Neural progenitor cell (in vitro differentiated cells): ENCODE data around the gene SERPINF2.

Experiments
- EZH2 ChIP-seq: fragments of 200-600 bp; sonication (generic); IDR thresholded peaks from 2 replicates; pipeline ENCODE4 v1.6.1; 2017; ENCODE audit warnings: antibody characterized with exemption, mild to moderate bottlenecking, moderate library complexity
- TF ChIP-seq, protein P1 (sequence below): fragments of 200-600 bp; sonication (generic); IDR thresholded peaks from 2 replicates; pipeline ENCODE4 v1.5.1; 2017; ENCODE audit warnings: antibody characterized with exemption, mild to moderate bottlenecking

- TF ChIP-seq, protein P1, sequence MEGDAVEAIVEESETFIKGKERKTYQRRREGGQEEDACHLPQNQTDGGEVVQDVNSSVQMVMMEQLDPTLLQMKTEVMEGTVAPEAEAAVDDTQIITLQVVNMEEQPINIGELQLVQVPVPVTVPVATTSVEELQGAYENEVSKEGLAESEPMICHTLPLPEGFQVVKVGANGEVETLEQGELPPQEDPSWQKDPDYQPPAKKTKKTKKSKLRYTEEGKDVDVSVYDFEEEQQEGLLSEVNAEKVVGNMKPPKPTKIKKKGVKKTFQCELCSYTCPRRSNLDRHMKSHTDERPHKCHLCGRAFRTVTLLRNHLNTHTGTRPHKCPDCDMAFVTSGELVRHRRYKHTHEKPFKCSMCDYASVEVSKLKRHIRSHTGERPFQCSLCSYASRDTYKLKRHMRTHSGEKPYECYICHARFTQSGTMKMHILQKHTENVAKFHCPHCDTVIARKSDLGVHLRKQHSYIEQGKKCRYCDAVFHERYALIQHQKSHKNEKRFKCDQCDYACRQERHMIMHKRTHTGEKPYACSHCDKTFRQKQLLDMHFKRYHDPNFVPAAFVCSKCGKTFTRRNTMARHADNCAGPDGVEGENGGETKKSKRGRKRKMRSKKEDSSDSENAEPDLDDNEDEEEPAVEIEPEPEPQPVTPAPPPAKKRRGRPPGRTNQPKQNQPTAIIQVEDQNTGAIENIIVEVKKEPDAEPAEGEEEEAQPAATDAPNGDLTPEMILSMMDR, result no peak
- no peak for TF ChIP-seq EZH2
Observed at GRCh38 chr17:1783271-1783670, 40.6 kb downstream of the SERPINF2 start.
